ENCODE measurements around the gene ANKRD9. TPM values are rescaled to one million over a fixed set of nuclear protein-coding genes. Genes with fewer than 3 reads are reported as not detected.

ANKRD9 gene
- total and polyA plus RNA-seq, 10 of the 15 experiments (the other 5 are each of a cell fraction or from before 2014, with no cell fraction given): 0.03 to 3.6 (median 0.49) TPM

- ChIA-PET CTCF (no interaction called here), RAD21 (ENCODE audit: unreplicated experiment) (no interaction called here), POLR2A (no interaction called here), SMC1A (ENCODE audit: uncharacterized antibody, unreplicated experiment) (no interaction called here)
- 64% methylated on average over 7 of the region's 7 CpGs for WGBS (ENCODE audit: insufficient coverage, insufficient replicate concordance, low lambda C conversion rate, missing lambda C conversion rate)
- Histone ChIP-seq H3K27ac (ENCODE audit: control insufficient read depth, insufficient read depth) (no peak overlapping the region), H3K4me3 (no peak overlapping the region), H3K27me3 (replicated peaks in 1 of 2; ENCODE audit: control insufficient read depth in 2 of 2, insufficient read depth in 2 of 2, low read length in 1 of 2) (no peaks in the 10 kb centered on the region), H3K4me1 (ENCODE audit: control insufficient read depth, insufficient read depth, low read length) (peaks cover 1% of the 10 kb centered on the region; the same call in 1 of the 2 replicates), H4K20me1 (ENCODE audit: control insufficient read depth, insufficient read depth) (no peaks in the 10 kb centered on the region), H3K4me2 (ENCODE audit: control insufficient read depth, insufficient read depth) (no peak overlapping the region), H3K36me3 (ENCODE audit: control insufficient read depth in 2 of 2, insufficient read depth in 2 of 2, low read length in 1 of 2) (no peaks in the 10 kb centered on the region), H2AFZ (ENCODE audit: control insufficient read depth, low read depth, low read length) (no peak overlapping the region), H3K79me2 (ENCODE audit: control insufficient read depth, insufficient read depth, low read length) (no peaks in the 10 kb centered on the region), H3K9me3 (replicated peaks; ENCODE audit: control insufficient read depth, insufficient read depth, low read length) (no peaks in the 10 kb centered on the region), H3K9ac (ENCODE audit: control insufficient read depth, insufficient read depth, low read length) (no peak overlapping the region)
- no peak for DNase-seq (ENCODE audit: low read depth, low spot score)
- no peak for TF ChIP-seq USF1 (IDR thresholded peaks at IDR 0.05; ENCODE audit: borderline replicate concordance, extremely low read length, insufficient read depth, low read depth, low read length)
- TF ChIP-seq NFYA (IDR thresholded peaks at IDR 0.05; ENCODE audit: borderline replicate concordance, low read depth, low read length): no peak
- no peak for TF ChIP-seq MYC (IDR thresholded peaks at IDR 0.05; ENCODE audit: insufficient read depth, insufficient read length, insufficient replicate concordance, low read length, severe bottlenecking)
- no peak for TF ChIP-seq NR2C1 (IDR thresholded peaks at IDR 0.05)
- no peak for TF ChIP-seq WRNIP1 (IDR thresholded peaks at IDR 0.05; ENCODE audit: borderline replicate concordance, low read depth, low read length)
- no peak for TF ChIP-seq PAX8 (IDR thresholded peaks at IDR 0.05)
- TF ChIP-seq ZBTB4 (CRISPR knock-in tag; IDR thresholded peaks at IDR 0.05): no peak
- TF ChIP-seq USF2 (IDR thresholded peaks at IDR 0.05; ENCODE audit: borderline replicate concordance, low read depth, low read length): no peak
- TF ChIP-seq SIN3A (IDR thresholded peaks at IDR 0.05; ENCODE audit: low read depth, low read length): no peak
- no peak for TF ChIP-seq POU2F2 (IDR thresholded peaks at IDR 0.05; ENCODE audit: borderline replicate concordance, low read depth, low read length)
- TF ChIP-seq SMAD1 (IDR thresholded peaks at IDR 0.05; ENCODE audit: low read depth, partially characterized antibody): no peak
- TF ChIP-seq CHD1 (IDR thresholded peaks at IDR 0.05; ENCODE audit: low read depth, low read length): no peak
- TF ChIP-seq KAT2A (conservative IDR thresholded peaks at IDR 0.05; ENCODE audit: control insufficient read depth, low read depth, low read length): no peak
- TF ChIP-seq RFX5 (IDR thresholded peaks at IDR 0.05; ENCODE audit: low read depth, low read length): no peak
- no peak for TF ChIP-seq SREBF2 (IDR thresholded peaks at IDR 0.05; ENCODE audit: low read length)
- BruUV-seq (replicated peaks): no TSS peak
- ATAC-seq: no peak
- intact Hi-C loops (cut with micrococcal nuclease; ENCODE audit: unreplicated experiment): no loop called here
- in situ Hi-C loops (cut with MboI): no loop called here
- FAIRE-seq: no peak
Observed at GRCh38 chr14:102505000-102505619, 4.5 kb downstream of the ANKRD9 start.

Measured in GM12878 (cell line).